GM21381 (cell line): ENCODE data around the gene STIMATE.
A peak's percentile ranks its signal among the peaks of the same experiment; 100 is the strongest.

ENCODE experiments used
- ATAC-seq: cut with Tn5 transposase; IDR thresholded peaks from one replicate; pipeline ENCODE4 v1.9.1; 2021; ENCODE audit warnings: mild to moderate bottlenecking, moderate library complexity; ENCODE audit not compliant: unreplicated experiment

The STIMATE gene

DNA sequence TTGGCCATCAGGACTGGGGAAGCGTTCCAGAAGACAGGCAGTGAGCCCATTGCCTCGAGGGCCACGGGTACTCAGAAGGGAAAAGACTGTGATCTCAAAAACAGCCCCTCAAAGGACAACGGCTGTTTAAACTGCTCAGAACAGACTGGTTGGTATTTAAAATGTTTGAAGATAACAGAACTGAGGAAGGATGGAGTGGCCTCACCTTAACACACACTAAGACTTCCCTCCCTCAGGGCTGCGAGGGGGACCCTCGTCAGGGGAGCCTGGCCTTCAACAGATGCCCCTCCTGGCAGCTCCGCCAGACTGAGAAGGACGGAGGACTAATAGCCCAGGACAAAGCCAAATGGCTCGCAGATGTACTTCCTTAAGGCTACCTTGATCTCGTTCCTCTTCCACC is 2.6 kb downstream of the STIMATE start:
- ATAC-seq, result no peak

DNA sequence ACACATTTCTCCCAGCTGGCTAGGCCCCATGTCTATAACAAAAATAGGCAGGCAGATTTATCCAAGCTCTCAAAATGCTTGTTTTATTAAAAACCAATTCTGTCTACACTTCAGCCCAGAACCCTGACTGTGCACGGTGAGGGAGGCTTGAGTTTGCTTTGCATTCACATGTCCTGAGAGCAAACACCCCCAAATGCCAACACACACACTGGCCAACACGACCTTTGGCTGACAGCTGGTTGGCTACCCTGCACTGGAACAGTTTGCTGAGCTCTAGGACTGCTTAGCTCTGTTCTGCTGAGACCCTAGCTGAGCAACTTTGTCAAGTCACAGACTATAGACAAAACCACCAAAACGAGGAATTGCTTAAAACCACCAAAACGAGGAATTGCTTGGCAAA is 3.6 kb downstream of the STIMATE start:
- ATAC-seq, result no peak

DNA sequence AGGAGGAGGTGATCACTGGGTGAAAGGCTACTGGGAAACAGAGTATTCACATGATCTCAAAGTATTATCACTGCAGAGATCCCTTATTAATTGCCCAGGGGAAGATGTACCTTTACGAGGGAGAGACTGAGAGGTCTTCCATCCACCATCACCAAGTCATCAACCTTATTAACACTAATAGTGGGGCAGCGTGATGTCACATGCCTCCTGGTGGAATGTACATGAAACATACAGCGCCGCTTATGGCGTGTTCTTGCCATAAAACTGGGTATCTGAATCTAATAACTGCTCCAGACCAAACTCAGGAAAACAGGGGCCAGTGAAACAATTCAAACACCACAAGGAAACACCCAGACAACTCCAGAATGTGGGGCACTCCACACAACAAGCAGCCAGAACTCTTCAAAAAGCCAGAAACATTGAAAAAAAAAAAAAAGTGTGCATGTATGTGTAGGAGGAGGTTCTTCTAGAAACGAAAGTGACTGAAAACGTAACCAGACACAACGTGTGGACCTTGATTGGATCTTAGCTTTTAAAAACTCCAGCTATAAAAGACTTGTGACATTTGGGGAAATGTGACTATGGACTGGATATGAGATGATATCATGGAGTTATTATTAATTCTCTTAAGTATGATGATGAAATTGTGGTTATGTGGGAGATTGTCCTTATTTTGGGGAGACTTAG is 4.6 kb downstream of the STIMATE start:
- no peak for ATAC-seq

DNA sequence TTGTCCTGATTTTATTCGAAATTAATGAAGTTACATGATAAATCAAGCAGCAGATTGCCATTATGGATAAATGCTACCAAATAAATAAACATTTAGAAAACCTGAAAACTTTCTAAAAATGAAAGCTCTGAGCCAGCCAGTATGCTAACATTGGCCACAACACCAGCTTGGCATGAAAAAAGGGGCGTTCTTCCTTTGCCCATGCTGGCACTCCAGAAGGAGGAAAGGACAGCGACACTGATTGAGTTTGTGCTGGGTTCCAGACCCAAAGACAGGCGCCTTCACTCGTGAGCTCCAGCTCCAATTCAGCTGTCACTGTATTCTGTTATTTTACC is 5.1 kb downstream of the STIMATE start:
- ATAC-seq, result no peak

DNA sequence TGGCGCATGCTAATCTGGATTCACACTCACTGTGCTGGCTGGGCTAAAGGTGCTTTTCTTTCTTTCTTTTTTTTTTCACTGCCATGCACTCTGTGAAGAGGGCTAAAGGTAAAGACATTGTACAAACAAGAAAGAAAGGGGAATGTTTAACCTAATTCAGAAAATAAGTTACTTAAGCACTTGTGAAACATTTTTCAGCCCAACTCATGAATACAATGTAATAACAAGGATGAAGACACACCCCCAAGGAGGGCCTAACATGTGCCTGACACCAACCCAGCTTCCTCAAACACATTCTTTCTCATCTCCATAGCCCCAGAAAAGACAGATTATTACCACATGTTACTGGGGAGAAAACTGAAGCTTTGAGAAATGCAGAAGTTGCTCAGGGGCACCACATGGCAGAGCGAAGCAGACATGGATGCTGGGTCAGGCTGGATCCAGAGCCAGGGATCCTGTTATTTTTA is 5.7 kb downstream of the STIMATE start:
- no peak for ATAC-seq

DNA sequence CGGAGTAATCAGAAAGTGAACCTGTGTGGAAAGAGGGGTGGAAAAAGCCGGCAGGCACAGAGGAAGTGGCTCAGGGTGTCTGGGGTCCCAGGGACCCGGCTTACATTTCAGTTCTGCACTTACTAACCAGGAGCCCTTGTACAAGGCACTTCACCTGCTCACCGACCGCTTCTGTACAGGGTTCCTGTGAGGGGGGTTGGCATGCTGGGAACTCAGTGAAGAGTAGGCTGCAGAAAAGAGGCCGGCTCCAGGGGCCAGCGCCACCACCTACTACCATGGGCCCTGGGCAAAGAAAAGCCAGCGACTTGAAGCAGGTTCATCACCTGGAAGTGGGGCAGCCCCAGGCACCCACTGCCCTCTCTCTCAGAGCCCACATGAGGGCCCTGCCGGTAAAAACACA is 6.2 kb downstream of the STIMATE start:
- ATAC-seq, result no peak

DNA sequence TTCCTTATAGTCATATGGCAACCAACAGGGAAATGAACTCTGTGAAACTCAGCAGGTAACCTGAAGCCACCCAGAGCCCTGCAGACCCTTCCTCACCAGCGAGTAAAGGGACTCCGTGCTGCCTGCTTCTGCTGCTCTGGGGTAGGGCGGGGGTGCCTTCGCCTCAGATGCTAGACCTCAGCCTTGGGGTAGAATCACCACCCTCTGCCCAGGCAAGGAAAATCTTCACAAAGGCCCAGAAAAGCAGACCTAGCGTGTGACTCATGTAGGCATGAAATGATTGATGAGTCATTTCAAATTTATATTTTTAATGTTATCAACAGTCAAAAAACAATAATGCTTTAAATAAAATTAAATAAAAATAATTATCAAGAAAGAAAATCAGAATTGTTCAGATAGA is 6.6 kb downstream of the STIMATE start:
- no peak for ATAC-seq

DNA sequence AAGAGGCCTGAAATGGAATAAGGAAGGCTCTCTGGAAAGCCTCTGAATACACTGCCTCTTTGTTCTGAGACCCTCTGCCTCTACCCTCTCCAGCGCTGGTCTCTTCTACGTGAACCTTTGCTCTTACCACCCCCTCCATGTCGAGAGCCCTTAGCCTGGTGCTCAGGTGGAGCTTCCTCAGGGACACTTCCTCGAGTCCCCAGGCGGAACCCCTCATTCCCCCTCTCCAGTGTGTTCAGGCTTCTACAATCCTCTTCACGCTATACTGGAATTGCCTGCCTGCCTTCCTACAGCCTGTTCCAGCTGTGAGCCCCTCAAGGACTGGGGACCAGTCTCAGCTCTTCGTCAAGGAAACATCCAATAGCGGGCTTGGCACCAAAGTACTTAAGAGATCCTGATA is 7.4 kb downstream of the STIMATE start:
- no peak for ATAC-seq

DNA sequence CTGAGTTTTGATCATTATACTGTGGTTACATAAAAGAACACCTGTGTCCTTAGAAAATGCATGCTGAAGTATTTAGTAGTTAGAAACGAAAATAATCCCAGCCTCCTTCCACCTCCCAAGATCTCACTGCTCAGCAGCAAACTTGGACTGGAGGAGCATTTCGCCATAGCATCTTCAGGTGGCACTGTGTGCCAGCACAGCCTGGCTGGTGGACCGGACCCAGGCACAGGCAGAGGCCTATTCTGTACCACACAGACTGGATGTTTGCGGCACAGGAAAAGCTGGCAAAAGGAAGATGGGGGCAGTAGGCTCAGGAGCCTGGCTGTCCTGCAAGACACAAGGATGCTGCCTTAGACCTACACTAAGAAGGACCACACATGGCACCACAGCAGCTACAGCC is 10.2 kb downstream of the STIMATE start:
- no peak for ATAC-seq

DNA sequence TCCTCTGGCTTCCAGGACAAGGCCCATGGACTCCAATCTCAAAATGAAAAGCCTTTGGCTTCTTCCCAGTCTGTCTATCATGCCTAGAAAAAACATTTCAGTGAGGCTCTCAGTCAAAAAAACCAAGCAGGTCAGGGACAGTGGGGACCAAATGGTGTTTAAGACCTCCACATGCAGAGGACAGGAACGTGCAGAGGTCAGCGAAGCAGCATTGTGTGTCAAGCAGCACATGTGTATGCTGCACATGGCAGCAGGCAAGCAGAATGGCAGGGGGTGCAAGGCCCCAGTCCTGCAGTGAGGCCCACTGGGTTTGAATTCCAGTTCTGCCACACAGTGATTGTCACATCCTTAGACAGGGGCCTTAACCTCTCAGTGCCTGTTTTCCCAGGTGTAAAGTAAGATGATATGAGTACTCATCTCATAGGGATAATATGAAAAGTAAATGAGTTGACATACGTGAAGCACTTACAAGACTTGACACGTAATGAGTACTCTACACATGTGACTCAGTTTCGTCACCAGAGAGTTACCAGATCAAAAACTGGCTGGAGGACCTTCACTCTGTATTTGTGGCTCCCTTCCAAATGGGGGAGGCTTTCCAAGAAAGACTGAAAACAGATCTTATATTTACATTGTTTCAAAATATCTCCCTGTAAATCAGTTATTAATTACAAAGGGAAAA is 11.2 kb downstream of the STIMATE start:
- ATAC-seq, result no peak

DNA sequence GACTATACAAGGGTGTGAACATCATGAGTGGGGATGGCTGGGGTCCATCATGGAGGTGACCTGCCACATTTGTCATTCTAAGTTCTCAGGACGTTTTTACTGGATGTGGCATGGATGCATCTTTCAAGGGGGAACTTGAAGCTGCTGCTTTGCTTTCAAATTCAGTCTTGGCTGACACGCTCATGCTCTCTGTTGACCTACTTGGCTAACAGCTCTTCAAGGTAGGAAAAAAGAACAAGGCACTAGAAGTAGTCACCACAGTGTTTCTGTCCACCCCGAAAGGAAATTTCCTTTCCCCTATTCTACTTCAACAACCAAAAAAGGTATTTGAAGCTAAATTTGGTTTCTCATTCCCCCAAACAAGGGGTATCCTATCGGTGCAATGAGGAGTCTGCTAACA is 15.0 kb downstream of the STIMATE start:
- no peak for ATAC-seq

DNA sequence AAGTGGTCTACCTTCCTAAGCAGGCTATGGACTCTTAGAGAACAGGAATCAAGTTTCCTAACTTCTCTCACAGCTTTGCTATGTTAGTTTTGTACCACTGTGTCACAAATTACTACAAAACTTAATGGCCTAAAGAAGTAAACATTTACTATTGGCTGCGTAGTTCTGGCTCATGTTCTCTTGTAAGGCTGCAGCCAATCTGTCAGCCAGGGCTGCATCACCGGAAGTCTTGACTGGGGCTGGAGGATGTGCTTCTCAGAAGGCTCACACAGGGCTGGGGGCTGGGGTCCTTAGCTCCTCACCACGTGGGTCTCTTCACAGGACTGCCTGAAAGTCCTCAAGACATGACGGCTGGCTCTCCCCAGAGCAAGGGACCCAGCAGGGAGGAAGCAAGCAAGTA is 15.5 kb downstream of the STIMATE start:
- no peak for ATAC-seq

DNA sequence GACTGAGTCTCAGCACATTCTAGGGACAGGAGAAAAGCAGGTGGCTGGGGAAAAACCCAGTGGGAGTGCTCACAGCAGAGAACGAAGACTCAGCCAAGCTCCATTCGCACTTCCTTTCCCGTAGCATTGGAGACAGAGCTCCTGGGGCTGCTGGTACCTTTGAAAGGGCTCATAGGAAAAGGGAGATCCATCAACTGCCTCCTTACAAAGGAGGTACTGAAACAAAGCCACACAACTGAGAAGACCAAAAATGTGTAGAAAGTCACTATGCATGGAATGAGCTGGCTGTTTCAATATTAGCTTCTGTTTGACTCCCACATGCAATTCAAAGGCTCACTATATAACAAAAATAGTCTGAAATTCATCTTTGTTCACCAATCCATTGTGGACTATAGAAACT is 16.9 kb downstream of the STIMATE start:
- ATAC-seq, result no peak

DNA sequence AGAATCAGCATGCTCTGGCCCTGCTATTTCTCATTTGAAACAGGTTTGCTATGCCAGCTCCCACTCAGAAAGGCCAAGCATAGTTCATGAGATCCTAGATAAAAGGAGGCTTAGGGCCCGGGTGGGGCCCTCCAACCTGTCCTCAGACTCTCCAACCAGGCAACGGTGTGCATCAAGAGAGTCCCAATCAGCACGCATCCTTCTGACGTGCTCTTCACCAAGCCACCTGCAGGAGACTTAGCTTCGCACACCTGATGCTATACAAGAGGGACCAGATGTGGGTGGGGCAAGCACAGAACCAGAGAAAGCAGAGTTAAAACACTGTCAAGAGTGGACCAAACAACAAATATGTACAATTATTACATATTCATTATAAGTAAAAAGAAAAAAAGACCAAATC is 17.3 kb downstream of the STIMATE start:
- ATAC-seq, result no peak

DNA sequence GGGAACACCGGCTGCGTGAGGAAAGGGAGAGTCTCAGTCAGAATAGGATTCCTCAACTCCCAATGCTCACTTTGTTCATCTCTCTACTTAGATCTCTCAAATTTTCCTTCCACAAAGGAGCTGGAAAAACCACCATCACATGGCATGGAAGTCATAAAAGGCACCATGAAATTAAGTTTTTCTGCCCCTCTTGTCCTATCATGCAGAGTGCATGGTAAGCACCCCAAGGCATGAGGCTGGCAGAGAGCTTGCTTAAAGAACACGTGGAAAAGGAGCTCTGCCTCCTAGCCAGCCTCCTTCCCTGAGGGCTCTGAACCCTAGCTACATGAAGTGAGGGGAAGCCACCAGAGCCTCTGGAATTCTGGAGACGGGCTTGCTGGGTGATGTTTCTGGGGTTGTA is 17.8 kb downstream of the STIMATE start:
- ATAC-seq, result no peak

DNA sequence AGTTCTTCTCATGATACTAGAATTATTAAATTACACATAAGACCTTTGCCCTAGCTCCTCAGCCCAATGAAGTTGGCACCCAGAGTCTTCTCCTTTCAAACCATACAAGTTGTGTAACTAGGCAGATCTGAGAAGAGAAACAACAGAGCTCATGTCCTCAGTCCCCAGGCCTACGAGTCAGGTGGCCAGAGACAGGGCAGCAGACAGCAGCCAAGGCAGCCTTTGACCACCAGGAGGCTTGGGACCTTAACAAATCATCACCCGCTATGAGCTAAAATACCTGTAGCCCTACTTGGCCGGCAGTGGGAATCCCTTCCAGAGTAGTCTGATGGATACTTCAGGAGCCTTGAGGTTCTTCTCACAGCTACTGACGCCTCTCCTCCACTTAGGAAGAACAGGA is 18.3 kb downstream of the STIMATE start:
- ATAC-seq, result no peak

DNA sequence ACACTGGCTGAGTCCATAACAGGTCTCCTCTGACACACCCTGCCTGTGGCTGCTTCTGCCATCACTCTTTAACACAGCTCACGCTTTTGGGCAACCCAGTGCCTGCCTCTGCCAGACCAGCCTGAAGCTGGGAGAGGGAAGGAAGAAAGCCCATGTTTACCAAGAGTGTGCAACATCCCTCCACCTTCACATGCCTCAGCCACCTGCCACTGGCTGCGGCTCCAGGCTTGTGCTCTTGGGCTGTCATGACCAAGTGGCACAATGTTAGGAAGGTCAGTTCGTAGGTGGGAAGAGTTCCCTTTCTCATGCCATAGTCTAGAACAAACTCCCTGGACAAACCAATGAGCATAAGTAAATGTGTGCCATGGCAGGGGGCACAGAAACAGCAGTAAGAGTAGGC is 20.3 kb downstream of the STIMATE start:
- ATAC-seq, result no peak

DNA sequence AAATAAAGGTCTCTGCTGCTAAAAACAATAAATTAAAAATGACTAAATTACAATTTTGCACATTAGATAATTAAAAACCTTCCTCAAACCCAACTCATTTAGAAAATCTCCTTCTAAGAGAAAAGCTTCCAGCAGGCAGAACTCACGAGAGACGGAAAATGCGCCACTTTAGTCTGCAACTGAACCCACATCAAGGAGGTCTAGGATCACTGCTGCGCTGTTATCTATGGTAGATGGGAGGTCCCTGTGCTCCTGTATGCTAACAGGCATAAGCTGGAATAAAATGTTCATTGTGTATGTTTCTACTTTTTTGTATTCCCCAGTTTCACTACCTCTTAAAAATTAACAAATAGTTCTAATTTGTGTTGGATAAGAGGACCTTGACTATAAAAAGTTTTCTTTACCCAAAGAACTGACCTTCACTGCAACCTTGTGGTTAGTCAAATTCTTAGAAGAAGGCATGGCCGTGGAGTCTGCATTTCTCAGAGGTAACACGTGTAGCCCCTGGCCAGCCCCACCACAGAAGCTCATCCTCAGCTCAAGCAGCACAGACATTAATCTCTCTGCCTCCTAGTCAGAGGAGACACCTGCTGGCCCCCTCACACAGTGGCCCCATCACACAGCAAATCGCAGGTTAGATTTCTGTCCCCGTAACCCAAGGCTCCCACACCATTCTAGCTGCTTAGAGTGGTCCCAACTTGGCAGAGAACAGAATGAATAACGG is 22.3 kb downstream of the STIMATE start:
- no peak for ATAC-seq

DNA sequence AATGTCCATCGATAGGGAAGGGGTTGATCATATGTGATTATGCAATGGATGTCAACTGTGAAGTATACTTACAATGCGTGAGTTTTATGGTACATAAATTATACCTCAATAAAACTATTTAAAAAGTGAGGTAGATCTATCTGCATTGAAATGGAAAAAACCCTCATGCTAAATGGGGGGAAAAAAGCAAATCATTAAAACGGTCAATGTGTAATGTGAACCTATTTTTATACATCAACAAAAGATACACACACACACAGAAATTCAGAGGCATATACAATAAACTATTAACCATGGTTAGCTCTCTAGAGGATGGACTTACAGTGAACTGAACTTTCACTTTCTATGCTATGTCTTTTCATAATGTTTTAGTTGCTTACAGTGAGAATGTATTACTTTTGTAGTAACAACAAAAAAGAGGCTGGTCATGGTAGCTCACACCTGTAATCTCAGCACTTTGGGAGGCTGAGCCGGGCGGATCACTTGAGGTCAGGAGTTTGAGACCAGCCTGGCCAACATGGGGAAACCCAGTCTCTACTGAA is 23.1 kb downstream of the STIMATE start:
- peak; percentile 55 for ATAC-seq

DNA sequence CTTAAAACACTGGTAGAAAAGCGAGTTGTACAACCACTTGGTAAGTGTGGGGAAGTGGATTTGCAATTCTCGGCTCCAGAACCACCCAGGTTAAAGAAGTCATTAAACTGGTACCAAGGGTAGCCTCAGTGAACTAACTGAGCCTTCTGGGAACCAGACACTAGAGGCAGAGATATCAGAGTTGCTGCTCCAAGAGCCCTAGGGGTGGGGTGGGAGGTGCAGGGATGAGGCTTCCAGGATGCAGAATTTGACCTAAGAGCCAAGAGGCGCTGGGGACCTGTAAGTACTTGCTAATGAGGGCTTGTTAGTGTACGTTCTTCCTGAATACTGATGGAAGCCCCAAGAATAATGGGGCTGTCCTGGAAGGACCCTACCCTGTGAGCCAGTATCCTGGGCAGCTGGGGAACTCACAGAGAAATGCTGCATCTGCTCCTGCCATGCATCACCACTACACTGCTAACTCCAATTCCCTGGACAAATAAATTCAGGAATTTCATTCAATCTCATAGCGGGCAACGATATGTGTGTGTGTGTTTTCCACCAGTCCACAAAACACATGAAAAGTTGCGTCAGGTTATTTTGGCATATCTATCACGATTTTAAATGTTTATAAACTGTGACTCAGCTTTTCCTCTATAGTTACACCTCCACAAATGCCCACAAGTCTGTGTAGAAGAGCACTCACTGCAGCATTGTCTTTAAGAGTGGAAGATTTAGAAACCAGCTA is 23.8 kb downstream of the STIMATE start:
- no peak for ATAC-seq

DNA sequence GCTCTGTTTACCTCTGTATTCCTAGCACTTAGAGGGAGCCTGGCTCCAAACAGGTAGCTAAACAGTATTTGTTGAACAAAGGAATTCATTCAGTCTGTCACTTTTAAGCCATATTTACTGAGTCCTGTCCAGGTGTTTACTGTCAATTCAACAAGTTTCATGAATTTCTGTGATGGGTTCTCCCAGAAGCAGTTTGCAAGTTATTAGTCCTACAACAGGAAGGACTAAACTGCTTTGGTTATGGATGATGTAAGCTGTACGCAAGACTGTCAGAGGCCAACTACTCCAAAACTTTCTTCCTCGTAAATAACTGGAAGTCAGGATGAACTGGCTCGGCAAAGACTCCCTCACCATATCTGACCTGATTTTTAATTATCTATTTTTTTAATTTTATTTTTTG is 25.1 kb downstream of the STIMATE start:
- no peak for ATAC-seq
